ENCODE data around the gene CEP162.
"Not testable (repeated sequence)": the region's sequence is repeated elsewhere in the genome, so short reads cannot be mapped to it uniquely, and the experiment has no call there.

CEP162 gene

GRCh38 chr6:84086545-84087429, 140.7 kb downstream of the CEP162 start:
- DNase-seq, result no peak

DNA sequence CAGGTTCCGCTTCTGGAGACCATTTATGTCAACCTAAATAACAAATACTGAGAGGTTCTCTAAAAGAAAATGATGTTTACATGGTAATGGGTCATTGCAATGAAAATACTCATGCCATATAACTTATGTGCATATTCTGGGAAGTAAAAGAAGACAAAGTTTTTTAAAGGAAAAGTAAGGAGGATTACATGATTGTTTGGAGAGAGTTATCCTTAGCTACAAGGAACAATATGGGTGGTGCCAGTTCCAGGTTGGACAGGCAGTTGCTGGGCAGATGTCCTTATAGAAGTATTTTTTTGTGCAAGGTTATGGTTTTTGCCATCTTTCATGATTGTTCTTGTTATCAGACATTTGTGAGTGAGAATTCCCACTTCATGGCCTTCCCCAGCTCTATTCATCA, 141.4 kb downstream of the CEP162 start:
- no peak for DNase-seq

DNA sequence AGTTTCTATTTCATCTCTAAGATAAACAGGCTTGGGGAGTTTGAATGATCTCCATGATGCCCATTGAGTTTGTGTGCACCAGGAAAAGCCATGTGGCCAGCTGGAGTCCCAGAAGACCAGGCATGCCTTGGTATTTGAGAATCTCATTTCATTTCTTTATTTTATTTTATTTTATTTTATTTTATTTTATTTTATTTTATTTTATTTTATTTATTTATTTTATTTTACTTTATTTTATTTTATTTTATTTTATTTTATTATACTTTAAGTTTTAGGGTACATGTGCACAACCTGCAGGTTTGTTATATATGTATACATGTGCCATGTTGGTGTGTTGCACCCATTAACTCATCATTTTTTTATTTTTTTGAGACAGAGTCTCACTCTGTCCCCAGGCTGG, 142.7 kb downstream of the CEP162 start:
- DNase-seq, result not testable (repeated sequence)

- no peak for DNase-seq
Measured at GRCh38 chr6:84082689-84083265, 144.7 kb downstream of the CEP162 start.

- DNase-seq, result no peak
Measured at GRCh38 chr6:84081222-84081621, 146.2 kb downstream of the CEP162 start.

GRCh38 chr6:84078335-84078734, 149.1 kb downstream of the CEP162 start:
- DNase-seq, result no peak

DNA sequence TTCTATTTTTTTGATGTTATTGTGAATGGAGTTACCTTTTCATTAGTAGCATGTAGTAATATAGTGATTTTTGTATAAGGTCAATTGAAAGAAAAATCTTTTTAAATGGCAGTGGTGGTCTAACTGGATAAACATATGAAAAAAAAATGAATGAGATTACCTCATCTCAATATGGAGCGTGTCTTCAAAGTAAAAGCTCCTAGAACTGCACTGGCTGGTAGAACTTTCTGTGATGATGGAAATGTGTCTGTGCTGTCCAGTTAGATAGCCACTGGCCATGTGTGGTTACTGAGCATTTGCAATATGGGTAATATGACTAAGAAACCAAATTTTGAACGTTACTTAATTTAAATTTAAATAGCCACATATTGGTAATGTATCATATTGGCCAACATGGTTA, 149.8 kb downstream of the CEP162 start:
- no peak for DNase-seq

DNA sequence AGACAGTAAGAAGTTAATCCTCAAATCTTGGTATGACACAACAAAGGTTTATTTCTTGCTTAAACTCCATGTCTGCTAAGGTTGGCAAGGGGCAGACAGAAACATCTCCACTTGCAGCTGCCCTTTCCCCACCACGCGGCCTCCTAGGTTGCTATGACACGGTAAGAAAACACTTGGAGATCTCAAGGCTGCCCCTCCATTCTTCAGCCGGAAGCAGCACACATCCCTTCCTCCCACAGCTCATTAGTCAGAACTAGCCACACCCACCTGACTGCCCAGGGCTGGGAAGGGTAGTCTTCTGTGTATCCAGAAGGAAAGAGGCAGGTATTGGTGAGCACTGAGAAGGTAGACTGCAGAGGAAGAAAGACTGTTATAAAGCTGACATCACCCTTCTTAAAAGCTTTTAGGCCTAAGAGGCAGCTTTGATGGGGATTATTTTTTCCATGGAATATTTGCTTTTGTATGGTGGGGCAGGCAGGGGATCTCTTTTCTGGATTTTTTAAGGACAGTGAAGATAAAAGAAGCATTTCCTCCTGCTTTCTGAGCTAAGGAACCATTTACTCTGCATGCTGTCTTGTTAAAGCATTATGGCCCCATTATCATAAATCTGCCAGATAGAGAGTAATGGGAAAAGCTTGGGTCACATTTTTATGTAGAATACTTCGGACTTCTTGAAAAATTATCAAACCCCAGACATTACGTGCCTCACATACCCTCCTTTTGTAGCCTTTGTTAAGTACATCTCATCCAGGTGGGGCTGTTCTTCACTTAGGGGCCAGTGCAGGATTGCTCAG, 152.3 kb downstream of the CEP162 start:
- DNase-seq, result no peak
